Ovary (tissue), 9 donors: Measurements from ENCODE around the gene DRAXIN. TPM values are rescaled to one million over a fixed set of nuclear protein-coding genes. Genes with fewer than 3 reads are reported as not detected.

Source experiments
- DNase-seq, 5 donors: peaks; one replicate each; pipeline ENCODE4 v3.0.0-alpha.2; 2019 to 2020
- H3K27ac ChIP-seq, 2 donors: fragments of 200-600 bp; one replicate each; pipeline versions ENCODE4 v1.5.1 to v1.8.0; 2019 to 2022
- H3K27me3 ChIP-seq: fragments of 200-600 bp; one replicate; pipeline ENCODE4 v1.8.0; 2022
- H3K36me3 ChIP-seq: fragments of 200-600 bp; sonication (generic); one replicate; pipeline ENCODE4 v1.5.1; 2019
- H3K4me1 ChIP-seq: one replicate; pipeline ENCODE4 v1.8.1; 2013; ENCODE audit warnings: mild to moderate bottlenecking, moderate library complexity; ENCODE audit not compliant: insufficient read depth
- H3K4me3 ChIP-seq: fragments of 200-600 bp; sonication (generic); one replicate; pipeline ENCODE4 v1.5.1; 2017
- H3K9me3 ChIP-seq, 2 donors: fragments of 200-600 bp in 1 of 2; sonication (generic) in 1 of 2; one replicate each; pipeline versions ENCODE4 v1.5.1 to v1.8.1; 2013 to 2019; ENCODE audit warnings: mild to moderate bottlenecking in 1 of 2, moderate library complexity in 1 of 2
- CTCF ChIP-seq, 3 donors: fragments of 450-650 bp in 2 of 3; fragments of 200-600 bp in 1 of 3; IDR thresholded peaks; one replicate each; pipeline versions ENCODE4 v1.5.1 to v1.8.0; 2016 to 2022; ENCODE audit warnings: antibody characterized with exemption in 3 of 3, mild to moderate bottlenecking in 1 of 3
- EP300 ChIP-seq: sonication (generic); formaldehyde crosslinking; IDR thresholded peaks from one replicate; pipeline ENCODE4 v1.6.1; 2017; ENCODE audit warnings: antibody characterized with exemption
- POLR2A ChIP-seq: fragments of 450-650 bp; IDR thresholded peaks from one replicate; pipeline ENCODE4 v1.6.1; 2017; ENCODE audit warnings: antibody characterized with exemption, mild to moderate bottlenecking, moderate library complexity
- WGBS, 3 donors: extraction: QIAGEN DNeasy Blood & Tissue Kit in 1 of 3; methylation state at CpG; one replicate each; pipeline versions ENCODE4 v1.1.5 to v1.1.7; 2013 to 2017; 5-methylcytosine and 5-hydroxymethylcytosine counted together
- intact Hi-C, 4 donors: fragments of 100-400 bp; cut with DNase I; formaldehyde crosslinking; loops; one replicate each; pipeline versions ENCODE4 v1.11.0 to v1.15.1; 2022 to 2023
- polyA plus RNA-seq, 2 donors: library from polyadenylated mRNA; stranded (reverse); fragments of 200-250 nt in 1 of 2; fragments of 350-450 nt in 1 of 2; fragmentation: Illumina TruSeq in 1 of 2; extraction: RNeasy Lipid Tissue Mini Kit (QIAGEN cat#74804) in 1 of 2; gene quantifications; one replicate each; pipeline ENCODE4 v1.2.3, GENCODE V29; 2013 to 2014
- total RNA-seq, 7 donors: library from RNA; depleted of rRNA in 2 of 7; stranded (reverse); fragments of >200 nt in 2 of 7; fragmentation: NEBNext Ultra II Directional in 3 of 7; extraction: Animal tissue kit (Norgen Biotek cat#: 25700) in 3 of 7; gene quantifications; one replicate each; pipeline versions ENCODE4 v1.1.0 to v1.2.4, GENCODE V29; 2016 to 2023
- donor health status: DM: no; HTN: no; CAD: no; lungs with moderate emphysema.
- donor health status: DM: no; HTN: no; CAD: no.
- donor health status: Bipolar disorder and iron deficiency.
- donor health status: DM: yes; HTN: yes; CAD: no.
- donor health status: DM: no; HTN: no; CAD: no.
- donor health status: DM: yes; HTN: yes; CAD: no.

DRAXIN gene
- total and polyA plus RNA-seq, 9 donors: under 0.01 to 0.33 (median 0.05) TPM; not detected in 2

DNA sequence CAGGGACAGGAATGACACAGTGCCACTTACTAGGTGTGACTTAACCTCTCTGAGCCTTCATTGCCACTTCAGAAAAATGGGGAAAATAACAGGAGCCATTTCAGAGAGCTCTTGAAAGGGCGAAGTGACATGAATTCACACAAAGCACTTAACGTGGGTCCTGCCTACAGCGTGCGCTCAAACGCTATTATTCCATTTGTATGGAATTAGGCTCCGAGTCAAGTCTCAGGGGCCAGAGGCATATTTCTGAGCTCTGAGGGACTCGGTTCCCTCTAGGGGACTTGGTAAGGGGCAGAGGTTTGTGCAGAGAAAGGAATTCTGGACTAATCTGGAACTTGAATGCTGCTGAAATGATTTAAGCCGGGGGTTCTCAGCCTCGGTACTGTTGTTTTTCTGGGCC is 14.1 kb downstream of the DRAXIN start:
- Histone ChIP-seq H3K27me3 (no peaks in the 10 kb centered on the region), H3K4me1 (no peaks in the 10 kb centered on the region), H3K36me3 (no peaks in the 10 kb centered on the region), H3K27ac (no peak overlapping the region), H3K9me3 (no peaks in the 10 kb centered on the region), H3K4me3 (no peak overlapping the region)
- DNase-seq: no peak
- intact Hi-C loops: no loop called here
- no peak for TF ChIP-seq POLR2A
- TF ChIP-seq EP300: no peak
- TF ChIP-seq CTCF (IDR thresholded peaks at IDR 0.05): no peak
- 73 to 80% (median 79%) methylated on average over 9 of the region's 9 CpGs for WGBS, 3 donors

DNA sequence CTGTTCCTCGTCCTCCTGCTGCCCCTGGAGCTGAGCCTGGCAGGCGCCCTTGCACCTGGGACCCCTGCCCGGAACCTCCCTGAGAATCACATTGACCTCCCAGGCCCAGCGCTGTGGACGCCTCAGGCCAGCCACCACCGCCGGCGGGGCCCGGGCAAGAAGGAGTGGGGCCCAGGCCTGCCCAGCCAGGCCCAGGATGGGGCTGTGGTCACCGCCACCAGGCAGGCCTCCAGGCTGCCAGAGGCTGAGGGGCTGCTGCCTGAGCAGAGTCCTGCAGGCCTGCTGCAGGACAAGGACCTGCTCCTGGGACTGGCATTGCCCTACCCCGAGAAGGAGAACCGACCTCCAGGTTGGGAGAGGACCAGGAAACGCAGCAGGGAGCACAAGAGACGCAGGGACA is 14.8 kb downstream of the DRAXIN start:
- intact Hi-C loops: no loop called here
- Histone ChIP-seq H3K4me3 (no peak overlapping the region), H3K4me1 (no peaks in the 10 kb centered on the region), H3K27ac (no peak overlapping the region), H3K9me3 (no peaks in the 10 kb centered on the region), H3K36me3 (no peaks in the 10 kb centered on the region), H3K27me3 (no peaks in the 10 kb centered on the region)
- no peak for DNase-seq
- no peak for TF ChIP-seq POLR2A
- TF ChIP-seq EP300: no peak
- 80 to 91% (median 89%) methylated on average over 13 to 14 of the region's 14 CpGs for WGBS, 3 donors

GRCh38 chr1:11707621-11708276 is 16.2 kb downstream of the DRAXIN start:
- no peaks in the 10 kb centered on the region for H3K27me3 ChIP-seq
- intact Hi-C loops: no loop called here
- WGBS, 3 donors: 39 to 47% (median 39%) methylated on average over 17 of the region's 17 CpGs
- H3K36me3 ChIP-seq: no peaks in the 10 kb centered on the region
- no peak for TF ChIP-seq CTCF (IDR thresholded peaks at IDR 0.05)
- no peak for TF ChIP-seq EP300
- TF ChIP-seq POLR2A: no peak
- no peak for DNase-seq
- no peak overlapping the region for H3K27ac ChIP-seq
- no peak overlapping the region for H3K4me3 ChIP-seq
- no peaks in the 10 kb centered on the region for H3K4me1 ChIP-seq
- H3K9me3 ChIP-seq: no peaks in the 10 kb centered on the region

- intact Hi-C loops: no loop called here
- H3K27ac ChIP-seq: no peak overlapping the region
- H3K9me3 ChIP-seq: no peaks in the 10 kb centered on the region
- 62 to 75% (median 66%) methylated on average over 11 of the region's 11 CpGs for WGBS, 3 donors
- no peaks in the 10 kb centered on the region for H3K4me1 ChIP-seq
- H3K27me3 ChIP-seq: no peaks in the 10 kb centered on the region
- H3K4me3 ChIP-seq: no peak overlapping the region
- no peak for DNase-seq
- no peaks in the 10 kb centered on the region for H3K36me3 ChIP-seq
- TF ChIP-seq EP300: no peak
- TF ChIP-seq CTCF (IDR thresholded peaks at IDR 0.05): no peak
- TF ChIP-seq POLR2A: no peak
Measured at GRCh38 chr1:11708554-11709350, 17.2 kb downstream of the DRAXIN start.

GRCh38 chr1:11711490-11711889 is 20.0 kb downstream of the DRAXIN start:
- no peaks in the 10 kb centered on the region for H3K4me1 ChIP-seq
- no peaks in the 10 kb centered on the region for H3K36me3 ChIP-seq
- no peaks in the 10 kb centered on the region for H3K9me3 ChIP-seq
- no peak for DNase-seq
- H3K27ac ChIP-seq: no peak overlapping the region
- intact Hi-C loops: loop anchor here in 1 of 4 donors (10.0 kb wide), 1 partner anchor 57 kb away; the partner anchor contains the start of genes FBXO2 and FBXO44
- TF ChIP-seq CTCF (IDR thresholded peaks at IDR 0.05) (no peak), EP300 (no peak), POLR2A (no peak)
- 86 to 95% (median 89%) methylated on average over 5 of the region's 5 CpGs for WGBS, 3 donors
- H3K27me3 ChIP-seq: no peaks in the 10 kb centered on the region
- H3K4me3 ChIP-seq: no peak overlapping the region
